HCT116 (cell line): ENCODE measurements around the gene MUC4. TPM values are rescaled to one million over a fixed set of nuclear protein-coding genes. Genes with fewer than 3 reads are reported as not detected.

Source experiments
- ATAC-seq: fragments of 200-7000 bp; cut with Tn5 transposase; 2 replicates; pipeline ENCODE4 v1.9.1; 2020; ENCODE audit warnings: mild to moderate bottlenecking, moderate library complexity
- BruUV-seq: library from RNA; stranded (reverse); fragments of 400-500 nt; replicated peaks from 2 replicates; lab custom pipeline; 2021; lab: Mats Ljungman, UMichigan
- CTCF ChIA-PET: fragments of 300-600 bp; sonication (Branson Sonifier 250); formaldehyde crosslinking; loops from one replicate; lab custom pipeline; 2021; ENCODE audit warnings: antibody characterized with exemption; lab: Charles Lee
- POLR2A ChIA-PET: fragments of 300-600, 350-600 bp; sonication (Branson Sonifier 250); formaldehyde crosslinking; loops from one replicate; lab custom pipeline; 2021; ENCODE audit warnings: antibody characterized with exemption; lab: Charles Lee
- RAD21 ChIA-PET, 2 experiments: fragments of 300-600 bp; sonication (Branson Sonifier 250); formaldehyde crosslinking; loops; one replicate each; lab custom pipeline; 2023; ENCODE audit warnings: low total read pairs in 2 of 2; ENCODE audit not compliant: uncharacterized antibody in 2 of 2, unreplicated experiment in 2 of 2, low non-redundant PET in 1 of 2; lab: Charles Lee
- DNase-seq: peaks from one replicate; pipeline ENCODE4 v3.0.0-alpha.2; 2010; ENCODE audit warnings: low read depth, low spot score
- H2AFZ ChIP-seq: fragments of 200-600 bp; shearing (Covaris generic), sonication (generic); 2 replicates; pipeline ENCODE4 v1.6.1; 2017; ENCODE audit warnings: low read depth, mixed run types, mixed read lengths, antibody characterized with exemption, low read length; ENCODE audit not compliant: poor library complexity, severe bottlenecking
- H3K27ac ChIP-seq: 2 replicates; pipeline ENCODE4 v1.5.1; 2012; ENCODE audit warnings: low read depth, low read length
- H3K27me3 ChIP-seq: fragments of 200-600 bp; sonication (generic); 2 replicates; pipeline ENCODE4 v1.6.1; 2016; ENCODE audit warnings: mixed run types, low read length, mixed read lengths; ENCODE audit not compliant: insufficient read depth
- H3K36me3 ChIP-seq, 2 experiments: fragments of 200-500 bp in 1 of 2; fragments of 200-600 bp in 1 of 2; sonication (Bioruptor generic) in 1 of 2; sonication (generic) in 1 of 2; 2 replicates each; pipeline versions ENCODE4 v1.5.1 to v1.6.1; 2014 to 2016; ENCODE audit warnings: low read length in 2 of 2, inconsistent platforms in 1 of 2, mixed read lengths in 1 of 2, mixed run types in 1 of 2; ENCODE audit not compliant: insufficient read depth in 2 of 2, control insufficient read depth in 1 of 2
- H3K4me1 ChIP-seq, 2 experiments: fragments of 200-600 bp in 1 of 2; sonication (generic) in 1 of 2; 2 replicates each; pipeline versions ENCODE4 v1.5.1 to v1.6.1; 2012 to 2017; ENCODE audit warnings: low read length in 2 of 2, inconsistent platforms in 1 of 2, mild to moderate bottlenecking in 1 of 2, mixed read lengths in 1 of 2, mixed run types in 1 of 2, moderate library complexity in 1 of 2; ENCODE audit not compliant: insufficient read depth in 2 of 2, control insufficient read depth in 1 of 2
- H3K4me2 ChIP-seq: fragments of 200-600 bp; sonication (generic); 2 replicates; pipeline ENCODE4 v1.6.1; 2017; ENCODE audit warnings: mixed run types, low read length, mixed read lengths
- H3K4me3 ChIP-seq, 2 experiments: fragments of 200-600 bp in 1 of 2; sonication (generic) in 1 of 2; replicated peaks in 1 of 2; 2 replicates each; pipeline ENCODE4 v1.5.1; 2011 to 2016; ENCODE audit warnings: low read length in 2 of 2, control low read depth in 1 of 2, low read depth in 1 of 2, mild to moderate bottlenecking in 1 of 2, mixed read lengths in 1 of 2, mixed run types in 1 of 2
- H3K79me2 ChIP-seq: fragments of 200-600 bp; sonication (generic); 2 replicates; pipeline ENCODE4 v1.6.1; 2017; ENCODE audit warnings: mild to moderate bottlenecking, mixed run types, low read length, moderate library complexity, mixed read lengths; ENCODE audit not compliant: insufficient read depth
- H3K9ac ChIP-seq: fragments of 200-600 bp; sonication (generic); 2 replicates; pipeline ENCODE4 v1.6.1; 2016; ENCODE audit warnings: low read length, mixed read lengths
- H3K9me2 ChIP-seq: fragments of 200-600 bp; sonication (generic), shearing (Covaris generic); 2 replicates; pipeline ENCODE4 v1.6.1; 2017; ENCODE audit warnings: mixed run types, mild to moderate bottlenecking, moderate library complexity; ENCODE audit not compliant: insufficient read depth
- H3K9me3 ChIP-seq, 2 experiments: fragments of 200-500 bp in 1 of 2; fragments of 200-600 bp in 1 of 2; sonication (Bioruptor generic) in 1 of 2; sonication (generic) in 1 of 2; 2 replicates each; pipeline ENCODE4 v1.6.1; 2014 to 2017; ENCODE audit warnings: low read length in 2 of 2, mixed read lengths in 2 of 2, inconsistent platforms in 1 of 2, low read depth in 1 of 2, mild to moderate bottlenecking in 1 of 2, mixed run types in 1 of 2, moderate library complexity in 1 of 2; ENCODE audit not compliant: control insufficient read depth in 1 of 2, insufficient read depth in 1 of 2
- H4K20me1 ChIP-seq: fragments of 200-600 bp; sonication (generic), shearing (Covaris generic); 2 replicates; pipeline ENCODE4 v1.6.1; 2017; ENCODE audit warnings: mixed run types, mild to moderate bottlenecking, moderate library complexity; ENCODE audit not compliant: insufficient read depth
- CBX3 ChIP-seq: IDR thresholded peaks from 2 replicates; pipeline ENCODE4 v1.6.1; 2012; ENCODE audit warnings: low read depth
- CEBPB ChIP-seq: IDR thresholded peaks from 2 replicates; pipeline ENCODE4 v1.6.1; 2012; ENCODE audit warnings: low read depth
- EGR1 ChIP-seq: IDR thresholded peaks from 2 replicates; pipeline ENCODE4 v1.6.1; 2012; ENCODE audit warnings: low read depth
- EZH2 ChIP-seq: fragments of 200-600 bp; sonication (generic); IDR thresholded peaks from 2 replicates; pipeline ENCODE4 v1.6.1; 2017; ENCODE audit warnings: antibody characterized with exemption, mixed run types
- EZH2phosphoT487 ChIP-seq: fragments of 200-600 bp; IDR thresholded peaks from 2 replicates; pipeline ENCODE4 v1.6.1; 2018; ENCODE audit warnings: antibody characterized with exemption, borderline replicate concordance
- FOSL1 ChIP-seq: IDR thresholded peaks from 2 replicates; pipeline ENCODE4 v1.6.1; 2012; ENCODE audit warnings: low read depth
- JUND ChIP-seq: IDR thresholded peaks from 2 replicates; pipeline ENCODE4 v1.6.1; 2012
- POLR2AphosphoS5 ChIP-seq: IDR thresholded peaks from 2 replicates; pipeline ENCODE4 v1.6.1; 2011; ENCODE audit warnings: mild to moderate bottlenecking, low read depth, low read length, moderate library complexity
- SIN3A ChIP-seq: IDR thresholded peaks from 2 replicates; pipeline ENCODE4 v1.6.1; 2012; ENCODE audit warnings: low read depth
- TCF7L2 ChIP-seq: IDR thresholded peaks from 2 replicates; pipeline ENCODE4 v1.7.0; 2011; ENCODE audit warnings: borderline replicate concordance, inconsistent platforms; ENCODE audit not compliant: insufficient read depth, insufficient read length; ENCODE audit errors: extremely low read depth
- YY1 ChIP-seq: IDR thresholded peaks from 2 replicates; pipeline ENCODE4 v1.6.1; 2011; ENCODE audit warnings: low read length, low read depth, moderate library complexity, mild to moderate bottlenecking; ENCODE audit not compliant: insufficient replicate concordance; ENCODE audit errors: extremely low read depth
- ZFX ChIP-seq: fragments of 450-650 bp; IDR thresholded peaks from 2 replicates; pipeline ENCODE4 v1.6.1; 2017
- ZNF274 ChIP-seq: fragments of 200-500 bp; sonication (Bioruptor generic); IDR thresholded peaks from 2 replicates; pipeline ENCODE4 v1.6.1; 2014; ENCODE audit warnings: mild to moderate bottlenecking, low read depth, low read length, inconsistent platforms
- intact Hi-C: fragments of 100-400 bp; cut with micrococcal nuclease; formaldehyde crosslinking; loops from 2 replicates; pipeline ENCODE4 v1.10.0; 2022
- total RNA-seq: library from RNA; stranded (reverse); gene quantifications from one replicate; pipeline ENCODE4 v1.2.1, GENCODE V29; 2021; ENCODE audit not compliant: unreplicated experiment
- TF ChIP-seq, protein P1 (sequence below): IDR thresholded peaks from 2 replicates; pipeline ENCODE4 v1.6.1; 2012
- TF ChIP-seq, protein P2 (sequence below), 3 experiments: fragments of 200-600 bp in 1 of 3; sonication (generic) in 1 of 3; IDR thresholded peaks in 2 of 3; conservative IDR thresholded peaks in 1 of 3; 2 replicates each; pipeline ENCODE4 v1.5.1; 2012 to 2017; ENCODE audit warnings: low read depth in 2 of 3, low read length in 2 of 3, antibody characterized with exemption in 1 of 3, borderline replicate concordance in 1 of 3, control low read depth in 1 of 3, mild to moderate bottlenecking in 1 of 3, mixed read lengths in 1 of 3, mixed run types in 1 of 3, moderate library complexity in 1 of 3; ENCODE audit not compliant: insufficient read depth in 1 of 3
- TF ChIP-seq, protein P3 (sequence below): IDR thresholded peaks from 2 replicates; pipeline ENCODE4 v1.6.1; 2012; ENCODE audit warnings: low read depth

The MUC4 gene
- total RNA-seq, 1 experiment from 2014 or later, result 0.64 TPM

GRCh38 chr3:195770081-195770840, 41.5 kb downstream of the MUC4 start (continued):
- TF ChIP-seq YY1 (no peak), JUND (no peak), EZH2 (no peak), CEBPB (no peak), POLR2AphosphoS5 (no peak)
- TF ChIP-seq, protein P1, sequence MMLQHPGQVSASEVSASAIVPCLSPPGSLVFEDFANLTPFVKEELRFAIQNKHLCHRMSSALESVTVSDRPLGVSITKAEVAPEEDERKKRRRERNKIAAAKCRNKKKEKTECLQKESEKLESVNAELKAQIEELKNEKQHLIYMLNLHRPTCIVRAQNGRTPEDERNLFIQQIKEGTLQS, result no peak
- TF ChIP-seq, protein P2, sequence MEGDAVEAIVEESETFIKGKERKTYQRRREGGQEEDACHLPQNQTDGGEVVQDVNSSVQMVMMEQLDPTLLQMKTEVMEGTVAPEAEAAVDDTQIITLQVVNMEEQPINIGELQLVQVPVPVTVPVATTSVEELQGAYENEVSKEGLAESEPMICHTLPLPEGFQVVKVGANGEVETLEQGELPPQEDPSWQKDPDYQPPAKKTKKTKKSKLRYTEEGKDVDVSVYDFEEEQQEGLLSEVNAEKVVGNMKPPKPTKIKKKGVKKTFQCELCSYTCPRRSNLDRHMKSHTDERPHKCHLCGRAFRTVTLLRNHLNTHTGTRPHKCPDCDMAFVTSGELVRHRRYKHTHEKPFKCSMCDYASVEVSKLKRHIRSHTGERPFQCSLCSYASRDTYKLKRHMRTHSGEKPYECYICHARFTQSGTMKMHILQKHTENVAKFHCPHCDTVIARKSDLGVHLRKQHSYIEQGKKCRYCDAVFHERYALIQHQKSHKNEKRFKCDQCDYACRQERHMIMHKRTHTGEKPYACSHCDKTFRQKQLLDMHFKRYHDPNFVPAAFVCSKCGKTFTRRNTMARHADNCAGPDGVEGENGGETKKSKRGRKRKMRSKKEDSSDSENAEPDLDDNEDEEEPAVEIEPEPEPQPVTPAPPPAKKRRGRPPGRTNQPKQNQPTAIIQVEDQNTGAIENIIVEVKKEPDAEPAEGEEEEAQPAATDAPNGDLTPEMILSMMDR (IDR thresholded peaks at IDR 0.05 in 2 of 3, conservative IDR thresholded peaks at IDR 0.05 in 1 of 3; ENCODE audit: borderline replicate concordance in 1 of 3, insufficient read depth in 1 of 3, low read depth in 2 of 3, low read length in 2 of 3), result no peak
- TF ChIP-seq, all 23 proteins: peak for 0

- Histone ChIP-seq H3K36me3 (no peaks in the 10 kb centered on the region), H4K20me1 (no peaks in the 10 kb centered on the region), H3K4me1 (no peaks in the 10 kb centered on the region), H3K9ac (no peak overlapping the region), H2AFZ (no peak overlapping the region), H3K4me3 (no peak overlapping the region), H3K27ac (no peak overlapping the region), H3K79me2 (no peaks in the 10 kb centered on the region), H3K27me3 (no peaks in the 10 kb centered on the region), H3K9me3 (no peaks in the 10 kb centered on the region), H3K4me2 (no peak overlapping the region), H3K9me2 (no peaks in the 10 kb centered on the region)
- ChIA-PET CTCF (no interaction called here), POLR2A (no interaction called here), RAD21 (no interaction called here)
- intact Hi-C loops, result no loop called here
- DNase-seq, result no peak
- BruUV-seq, result no TSS peak
- ATAC-seq, result no peak
- TF ChIP-seq JUND (no peak), EZH2 (no peak), EGR1 (no peak), CBX3 (no peak), EZH2phosphoT487 (no peak), SIN3A (no peak), YY1 (no peak), ZFX (no peak), ZNF274 (no peak), TCF7L2 (no peak), FOSL1 (no peak)
- TF ChIP-seq, protein P3, sequence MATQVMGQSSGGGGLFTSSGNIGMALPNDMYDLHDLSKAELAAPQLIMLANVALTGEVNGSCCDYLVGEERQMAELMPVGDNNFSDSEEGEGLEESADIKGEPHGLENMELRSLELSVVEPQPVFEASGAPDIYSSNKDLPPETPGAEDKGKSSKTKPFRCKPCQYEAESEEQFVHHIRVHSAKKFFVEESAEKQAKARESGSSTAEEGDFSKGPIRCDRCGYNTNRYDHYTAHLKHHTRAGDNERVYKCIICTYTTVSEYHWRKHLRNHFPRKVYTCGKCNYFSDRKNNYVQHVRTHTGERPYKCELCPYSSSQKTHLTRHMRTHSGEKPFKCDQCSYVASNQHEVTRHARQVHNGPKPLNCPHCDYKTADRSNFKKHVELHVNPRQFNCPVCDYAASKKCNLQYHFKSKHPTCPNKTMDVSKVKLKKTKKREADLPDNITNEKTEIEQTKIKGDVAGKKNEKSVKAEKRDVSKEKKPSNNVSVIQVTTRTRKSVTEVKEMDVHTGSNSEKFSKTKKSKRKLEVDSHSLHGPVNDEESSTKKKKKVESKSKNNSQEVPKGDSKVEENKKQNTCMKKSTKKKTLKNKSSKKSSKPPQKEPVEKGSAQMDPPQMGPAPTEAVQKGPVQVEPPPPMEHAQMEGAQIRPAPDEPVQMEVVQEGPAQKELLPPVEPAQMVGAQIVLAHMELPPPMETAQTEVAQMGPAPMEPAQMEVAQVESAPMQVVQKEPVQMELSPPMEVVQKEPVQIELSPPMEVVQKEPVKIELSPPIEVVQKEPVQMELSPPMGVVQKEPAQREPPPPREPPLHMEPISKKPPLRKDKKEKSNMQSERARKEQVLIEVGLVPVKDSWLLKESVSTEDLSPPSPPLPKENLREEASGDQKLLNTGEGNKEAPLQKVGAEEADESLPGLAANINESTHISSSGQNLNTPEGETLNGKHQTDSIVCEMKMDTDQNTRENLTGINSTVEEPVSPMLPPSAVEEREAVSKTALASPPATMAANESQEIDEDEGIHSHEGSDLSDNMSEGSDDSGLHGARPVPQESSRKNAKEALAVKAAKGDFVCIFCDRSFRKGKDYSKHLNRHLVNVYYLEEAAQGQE, result no peak
- TF ChIP-seq, protein P2 (IDR thresholded peaks at IDR 0.05 in 2 of 3, conservative IDR thresholded peaks at IDR 0.05 in 1 of 3; ENCODE audit: borderline replicate concordance in 1 of 3, insufficient read depth in 1 of 3, low read depth in 2 of 3, low read length in 2 of 3), result no peak
Measured at GRCh38 chr3:195769551-195769950, 42.2 kb downstream of the MUC4 start.
